HL-60/S4 treated with retinoic acid at 250 ng/mL for 4 days and 3 days (cell line): Measurements from ENCODE around the gene SMC6.

Experiments
- in situ Hi-C: fragments of 300-500 bp; cut with MboI; formaldehyde crosslinking; loops from 2 replicates; pipeline ENCODE4 v1.7.0; 2022; ENCODE audit warnings: low sequenced_read_pairs

The SMC6 gene, protein sequence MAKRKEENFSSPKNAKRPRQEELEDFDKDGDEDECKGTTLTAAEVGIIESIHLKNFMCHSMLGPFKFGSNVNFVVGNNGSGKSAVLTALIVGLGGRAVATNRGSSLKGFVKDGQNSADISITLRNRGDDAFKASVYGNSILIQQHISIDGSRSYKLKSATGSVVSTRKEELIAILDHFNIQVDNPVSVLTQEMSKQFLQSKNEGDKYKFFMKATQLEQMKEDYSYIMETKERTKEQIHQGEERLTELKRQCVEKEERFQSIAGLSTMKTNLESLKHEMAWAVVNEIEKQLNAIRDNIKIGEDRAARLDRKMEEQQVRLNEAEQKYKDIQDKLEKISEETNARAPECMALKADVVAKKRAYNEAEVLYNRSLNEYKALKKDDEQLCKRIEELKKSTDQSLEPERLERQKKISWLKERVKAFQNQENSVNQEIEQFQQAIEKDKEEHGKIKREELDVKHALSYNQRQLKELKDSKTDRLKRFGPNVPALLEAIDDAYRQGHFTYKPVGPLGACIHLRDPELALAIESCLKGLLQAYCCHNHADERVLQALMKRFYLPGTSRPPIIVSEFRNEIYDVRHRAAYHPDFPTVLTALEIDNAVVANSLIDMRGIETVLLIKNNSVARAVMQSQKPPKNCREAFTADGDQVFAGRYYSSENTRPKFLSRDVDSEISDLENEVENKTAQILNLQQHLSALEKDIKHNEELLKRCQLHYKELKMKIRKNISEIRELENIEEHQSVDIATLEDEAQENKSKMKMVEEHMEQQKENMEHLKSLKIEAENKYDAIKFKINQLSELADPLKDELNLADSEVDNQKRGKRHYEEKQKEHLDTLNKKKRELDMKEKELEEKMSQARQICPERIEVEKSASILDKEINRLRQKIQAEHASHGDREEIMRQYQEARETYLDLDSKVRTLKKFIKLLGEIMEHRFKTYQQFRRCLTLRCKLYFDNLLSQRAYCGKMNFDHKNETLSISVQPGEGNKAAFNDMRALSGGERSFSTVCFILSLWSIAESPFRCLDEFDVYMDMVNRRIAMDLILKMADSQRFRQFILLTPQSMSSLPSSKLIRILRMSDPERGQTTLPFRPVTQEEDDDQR

DNA sequence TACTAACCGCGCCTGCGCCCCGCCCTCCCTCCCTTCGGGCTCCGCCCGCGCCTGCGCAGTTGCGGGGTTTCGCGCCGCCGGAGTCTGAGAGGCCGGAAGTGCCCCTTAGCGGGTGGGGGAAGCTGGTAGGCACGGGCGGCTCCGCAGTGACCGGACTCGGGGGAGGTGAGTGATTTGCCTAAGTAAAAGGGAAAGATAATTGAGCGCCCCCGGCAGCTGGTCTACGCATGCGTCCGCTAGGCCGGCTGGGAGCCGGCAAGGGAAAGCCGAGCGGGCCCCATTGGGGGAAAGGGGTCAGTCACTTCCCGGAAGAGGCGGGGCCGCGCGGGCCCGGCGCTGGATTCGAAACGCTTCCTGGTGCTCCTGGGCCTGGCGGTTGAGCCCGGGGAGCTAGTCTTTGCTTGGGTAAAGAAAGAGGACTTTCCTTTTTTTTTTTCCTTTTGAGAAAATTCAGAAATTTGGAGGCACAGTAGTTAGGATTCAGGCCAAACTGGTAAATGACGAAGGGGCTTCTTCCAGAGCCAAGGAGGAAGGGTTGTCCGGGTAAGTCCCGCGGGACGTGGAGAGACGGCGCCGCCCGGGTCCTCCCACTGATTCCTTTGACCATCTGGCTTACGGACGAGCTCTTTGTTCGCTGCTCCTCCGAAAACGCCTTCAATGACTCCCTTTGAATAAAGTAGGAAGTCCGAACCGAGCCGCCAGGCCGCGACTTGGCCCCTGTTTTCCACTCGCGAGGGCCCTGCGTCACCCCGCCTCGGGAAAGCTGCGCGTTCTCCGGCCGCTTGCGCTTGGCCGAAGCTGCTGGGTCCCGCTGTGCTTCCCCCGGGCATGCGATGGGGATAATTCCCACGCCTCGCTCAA is at the start of gene SMC6, which contains the start of gene GEN1:
TSS of gene SMC6 (minus strand) at position 8 of the 861 bp plus-strand sequence. CDS start 7,864 bp downstream, outside the sequence.
TSS of gene GEN1 (plus strand) at position 336 of the 861 bp plus-strand sequence. CDS start 5,806 bp downstream, outside the sequence.
- in situ Hi-C loops, result no loop called here

DNA sequence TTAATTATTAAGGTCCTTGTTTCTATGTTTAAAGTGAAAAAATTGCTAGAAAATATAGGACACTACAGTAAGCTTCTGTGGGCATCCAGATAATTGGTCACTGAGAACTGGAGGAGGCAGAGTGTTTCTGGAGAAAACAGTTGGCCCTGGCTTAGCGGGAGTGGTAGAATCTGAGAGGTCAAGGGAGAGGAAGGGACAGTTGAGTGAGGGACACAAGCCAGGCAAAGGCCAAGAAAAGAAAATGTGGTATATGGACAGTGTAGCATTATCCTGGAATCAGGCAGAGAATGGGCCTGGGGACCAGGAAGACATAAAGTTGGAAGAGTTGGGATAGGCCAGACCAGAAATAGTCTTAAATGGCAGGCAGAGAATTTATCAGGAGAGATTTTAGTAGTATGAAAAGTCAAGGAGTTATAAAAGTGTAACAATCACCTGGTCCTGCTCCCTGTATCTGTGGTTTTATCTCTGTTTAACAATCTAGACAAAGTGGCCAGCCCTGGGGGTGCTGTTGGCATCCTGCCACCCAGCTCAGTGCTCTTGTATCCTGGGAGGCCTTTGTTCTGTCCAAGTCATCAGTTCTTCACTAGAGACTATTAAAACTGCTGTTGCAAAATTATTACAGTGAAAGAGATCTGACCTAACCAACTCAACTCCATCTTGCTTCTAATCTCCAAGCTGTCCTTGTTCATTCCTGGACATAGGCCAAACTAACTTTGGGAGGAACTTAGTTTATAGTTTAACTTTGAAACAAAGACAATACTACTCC is 47.3 kb upstream of the SMC6 start:
- in situ Hi-C loops, result no loop called here

DNA sequence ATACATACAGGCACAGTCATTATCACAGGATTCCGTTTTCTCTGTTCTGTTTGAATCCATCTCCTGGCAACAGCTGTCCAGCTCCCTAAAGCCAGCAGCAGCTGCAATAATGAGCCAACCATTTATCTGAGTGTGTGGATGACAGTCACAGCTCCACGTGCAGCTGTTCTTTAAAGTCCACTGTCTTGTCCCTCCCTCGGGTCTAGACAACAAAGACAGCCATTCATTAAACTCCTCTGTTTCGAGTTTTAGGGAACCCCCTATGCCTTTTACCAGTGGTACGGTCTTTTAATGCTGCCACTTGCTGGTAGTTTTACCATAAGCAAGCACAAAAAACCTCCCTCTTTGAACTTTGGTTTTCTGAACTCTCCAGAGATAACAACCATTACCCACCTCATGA is 46.6 kb upstream of the SMC6 start:
- in situ Hi-C loops, result no loop called here

DNA sequence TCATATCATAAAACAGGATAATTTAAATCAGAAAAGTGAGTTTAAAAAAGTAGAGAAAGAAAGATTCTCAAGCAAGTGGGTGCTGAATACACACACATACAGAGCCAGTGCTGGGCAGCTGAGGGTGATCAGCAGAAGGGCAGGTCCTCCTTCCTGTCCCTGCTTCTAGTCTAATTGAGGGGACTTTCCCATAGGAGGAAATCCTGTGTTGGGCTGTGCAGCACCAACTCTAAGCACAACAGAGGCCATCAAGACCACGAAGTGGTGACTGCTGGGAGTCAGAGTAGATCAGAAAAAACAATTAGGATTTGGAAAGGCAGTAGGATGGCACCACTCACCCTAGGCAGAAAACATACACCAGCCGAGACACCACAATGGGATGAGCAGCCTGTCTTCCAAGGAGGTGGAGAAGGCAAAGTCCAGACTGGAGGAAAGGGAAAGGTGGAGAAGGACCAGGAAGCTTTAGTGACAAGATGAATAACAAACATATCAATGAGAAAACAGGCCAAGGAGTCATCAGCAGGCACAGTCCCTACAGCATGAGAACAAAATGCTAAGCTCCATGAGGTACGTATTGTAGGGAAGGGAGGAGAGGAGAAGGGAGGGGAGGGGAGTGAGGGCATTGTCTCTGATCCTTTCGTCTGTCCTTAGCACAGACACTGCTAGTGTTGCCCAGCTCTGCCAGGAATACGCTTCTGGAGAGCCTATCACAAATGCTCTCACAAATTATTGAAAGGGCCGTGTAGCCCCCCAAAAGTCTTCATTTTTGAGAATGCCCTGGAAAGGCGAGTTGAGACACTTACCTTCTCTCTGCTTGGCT is 45.9 kb upstream of the SMC6 start:
- in situ Hi-C loops, result no loop called here

DNA sequence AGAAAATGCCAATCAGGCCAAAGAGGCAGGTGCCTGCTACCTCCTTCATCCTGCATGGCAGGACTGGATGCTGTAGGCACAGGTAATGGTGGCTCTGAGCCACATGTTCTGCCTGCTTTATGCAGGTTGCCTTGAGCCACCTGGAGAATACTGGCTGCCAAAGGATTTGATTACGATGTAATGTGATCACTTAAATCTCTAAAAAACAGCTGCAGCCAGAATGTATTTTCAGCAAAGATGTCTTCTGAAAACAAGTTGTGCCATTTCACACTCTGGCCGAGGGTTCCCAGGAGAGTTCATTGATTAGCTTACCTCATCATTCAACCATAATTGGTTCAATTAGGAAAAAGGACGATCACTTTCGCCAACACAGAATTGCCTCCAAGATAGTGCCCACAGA is 44.7 kb upstream of the SMC6 start:
- in situ Hi-C loops, result no loop called here

DNA sequence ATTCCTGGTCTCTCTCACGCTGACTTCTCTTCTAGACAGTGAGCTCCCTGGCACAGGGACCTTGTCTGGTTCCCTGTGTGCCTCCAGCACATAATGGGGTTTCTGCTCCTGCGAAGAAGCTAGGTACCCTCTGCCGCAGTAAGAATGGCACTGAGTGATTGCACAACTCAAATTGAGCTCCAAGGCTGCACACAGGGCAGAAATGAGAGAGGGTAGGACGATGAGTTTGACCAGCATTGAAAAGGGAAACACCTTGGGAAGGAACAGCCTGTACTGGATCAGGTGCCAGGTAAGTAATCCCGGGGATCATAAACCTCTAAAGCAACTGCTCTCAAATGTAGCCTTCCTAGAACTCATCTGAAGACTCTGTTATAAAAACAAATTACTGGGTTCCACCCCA is 41.7 kb upstream of the SMC6 start:
- in situ Hi-C loops, result no loop called here

DNA sequence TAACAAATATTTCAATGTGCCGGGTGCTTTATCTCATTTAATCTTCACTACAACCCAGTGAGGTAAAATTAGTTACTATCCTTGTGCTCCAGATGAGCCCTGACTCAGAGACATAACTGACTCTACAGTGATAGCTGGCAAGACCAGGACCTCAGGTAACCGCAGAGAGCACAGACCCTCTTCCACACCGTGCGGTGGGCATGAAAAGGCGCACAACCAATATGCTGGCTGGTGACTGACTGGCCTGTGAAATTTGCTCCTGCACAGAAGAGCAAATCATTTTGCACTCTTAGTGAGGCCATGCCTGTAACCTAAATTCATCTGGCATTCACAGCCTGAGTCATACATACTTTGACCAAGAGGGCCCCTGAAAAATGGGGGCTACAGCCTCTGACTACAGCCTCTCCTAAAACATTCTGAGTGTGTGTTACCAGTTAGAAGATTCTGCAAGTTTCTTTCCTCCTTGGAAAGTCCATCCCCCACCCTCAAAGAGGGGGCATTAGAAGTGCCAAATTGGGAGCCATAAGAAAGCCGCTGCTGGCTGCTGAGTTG is 40.3 kb upstream of the SMC6 start:
- in situ Hi-C loops, result no loop called here

DNA sequence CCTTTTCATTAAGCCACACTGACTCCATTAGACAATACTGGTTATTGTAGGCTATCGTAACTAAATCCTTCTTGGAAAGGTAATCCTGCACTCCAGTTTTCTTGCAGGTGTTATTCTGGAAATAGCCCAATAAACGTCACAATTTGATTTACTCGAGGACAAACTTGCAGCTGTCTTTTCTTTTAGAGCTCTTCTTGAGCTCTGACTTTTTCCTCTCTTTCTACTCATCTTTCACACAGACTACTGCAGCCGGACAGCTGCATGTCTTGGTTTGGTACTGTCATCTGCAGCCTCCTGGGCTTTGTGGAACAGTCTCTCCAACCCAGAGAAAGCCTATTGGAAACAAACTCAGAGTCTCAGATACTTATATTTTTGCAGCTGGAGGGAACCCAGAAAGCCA is 39.7 kb upstream of the SMC6 start:
- in situ Hi-C loops, result no loop called here

DNA sequence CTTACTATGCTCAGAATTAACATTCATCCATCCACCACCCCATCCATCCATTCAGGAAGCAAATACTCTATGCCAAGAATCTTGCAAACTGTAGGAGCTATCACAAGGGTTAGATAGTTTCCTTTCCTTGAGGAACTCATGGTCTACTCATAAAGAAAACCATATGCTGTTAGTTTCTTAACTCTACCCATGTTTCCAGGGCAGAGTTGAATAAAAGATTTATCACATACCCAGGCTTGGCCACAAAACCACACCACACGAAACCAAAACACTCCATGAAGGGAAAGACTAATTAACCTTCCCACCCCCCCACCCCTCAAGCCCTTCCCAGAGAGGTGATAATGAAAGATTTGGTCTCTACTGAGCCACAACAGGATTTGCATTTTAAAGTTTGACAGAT is 38.9 kb upstream of the SMC6 start:
- in situ Hi-C loops, result no loop called here

DNA sequence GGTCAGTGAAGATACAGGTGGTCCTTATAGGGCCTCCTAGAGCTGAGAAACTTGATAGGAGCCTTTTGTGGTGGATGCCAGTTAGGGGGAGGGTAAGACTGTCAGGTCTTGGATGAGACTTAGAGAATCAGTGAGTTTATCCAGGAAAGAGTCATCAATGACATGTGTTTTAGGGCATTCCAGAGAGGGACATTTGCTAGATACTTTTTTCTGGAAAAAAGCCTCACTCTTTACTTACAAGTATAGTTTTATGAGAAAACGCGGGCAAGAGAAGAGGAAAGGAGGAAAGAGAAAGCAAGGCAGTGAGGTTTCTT is 38.2 kb upstream of the SMC6 start:
- in situ Hi-C loops, result no loop called here

DNA sequence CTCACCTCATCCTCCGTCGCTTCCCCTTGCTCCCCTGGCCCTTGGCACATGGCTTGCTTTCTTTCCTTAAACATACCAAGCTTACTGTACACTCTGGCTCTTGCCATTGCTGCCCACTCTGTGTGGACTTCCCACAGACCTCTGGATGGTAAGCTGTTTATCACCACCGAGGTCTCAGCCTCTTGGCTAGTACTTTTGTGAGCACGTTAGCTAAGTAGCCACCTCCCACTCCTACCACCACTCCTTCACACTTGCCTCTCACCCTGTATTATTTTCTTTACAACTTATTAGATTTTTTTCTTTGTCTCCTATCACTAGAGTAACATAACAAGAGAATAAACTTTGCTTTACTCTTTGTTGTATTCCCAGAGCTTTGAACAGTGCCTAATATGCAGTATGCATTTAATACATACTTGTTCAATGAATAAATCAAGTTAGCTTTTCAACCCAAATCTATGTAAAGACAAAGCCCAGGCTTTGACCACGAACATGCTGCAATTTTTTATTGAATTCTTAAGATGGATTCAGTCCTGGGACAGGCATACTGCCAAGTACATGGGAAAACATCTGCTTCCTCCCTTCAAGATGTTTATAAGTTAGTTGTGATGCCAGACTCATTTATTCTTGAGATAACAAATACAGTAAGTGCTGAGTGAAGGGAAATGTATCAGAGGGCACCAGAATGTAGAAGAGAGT is 37.7 kb upstream of the SMC6 start:
- in situ Hi-C loops, result no loop called here

DNA sequence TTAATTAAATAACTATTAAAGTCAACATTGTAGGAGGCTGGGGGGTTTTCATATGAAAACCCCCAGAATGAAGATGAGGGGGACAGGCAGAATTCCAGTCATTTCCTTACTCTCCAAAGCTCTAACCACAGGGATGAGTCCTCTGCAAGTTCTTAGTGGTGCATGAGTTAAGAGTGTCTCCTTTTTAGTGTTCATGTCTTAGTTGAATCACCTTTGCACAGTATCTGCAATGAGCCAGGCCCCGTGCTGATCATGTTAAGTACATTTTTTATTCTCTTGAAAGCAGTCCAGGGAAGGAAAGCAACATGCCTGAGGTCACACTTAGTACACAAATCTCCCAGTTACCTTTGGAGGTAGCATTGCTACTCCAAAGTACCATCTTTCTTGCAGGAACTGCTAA is 36.9 kb upstream of the SMC6 start:
- in situ Hi-C loops, result no loop called here

DNA sequence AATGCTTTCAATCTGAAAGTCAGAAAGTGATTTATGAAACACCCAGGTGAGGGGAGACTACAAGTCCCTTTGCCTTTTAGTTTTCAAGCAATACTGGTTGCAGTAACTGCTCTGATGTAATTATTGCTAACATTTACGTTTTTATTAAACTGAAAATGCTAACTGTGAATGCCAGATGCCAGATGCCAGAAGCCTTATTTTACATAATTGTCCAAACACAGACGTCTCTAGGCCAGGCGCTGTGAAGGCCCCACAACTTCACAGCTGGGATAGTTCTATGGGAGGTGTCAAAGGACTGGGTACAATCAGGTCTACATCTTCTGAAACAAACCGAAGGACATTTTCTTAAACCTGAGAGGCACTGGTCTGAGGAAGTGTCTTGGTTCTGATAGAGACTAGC is 35.2 kb upstream of the SMC6 start:
- in situ Hi-C loops, result no loop called here

DNA sequence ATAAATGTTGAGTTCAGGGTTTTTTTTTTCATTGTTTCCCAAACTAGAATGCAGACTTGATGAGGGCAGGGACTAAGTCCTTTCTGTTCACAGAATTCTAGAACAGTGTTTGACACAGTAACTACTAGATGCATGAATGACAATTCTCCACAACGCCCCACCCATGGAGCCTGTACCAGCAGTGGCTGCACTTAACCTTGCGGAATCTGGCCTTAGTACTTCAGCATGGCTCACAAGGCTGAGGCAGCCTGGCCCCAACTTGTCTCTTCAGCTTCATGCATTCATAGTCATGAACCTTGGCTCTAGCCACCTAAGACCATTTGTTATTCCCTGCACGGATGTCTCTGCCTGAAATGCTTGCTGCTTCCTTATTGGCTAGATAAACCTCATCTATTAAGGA is 33.1 kb upstream of the SMC6 start:
- in situ Hi-C loops, result no loop called here

DNA sequence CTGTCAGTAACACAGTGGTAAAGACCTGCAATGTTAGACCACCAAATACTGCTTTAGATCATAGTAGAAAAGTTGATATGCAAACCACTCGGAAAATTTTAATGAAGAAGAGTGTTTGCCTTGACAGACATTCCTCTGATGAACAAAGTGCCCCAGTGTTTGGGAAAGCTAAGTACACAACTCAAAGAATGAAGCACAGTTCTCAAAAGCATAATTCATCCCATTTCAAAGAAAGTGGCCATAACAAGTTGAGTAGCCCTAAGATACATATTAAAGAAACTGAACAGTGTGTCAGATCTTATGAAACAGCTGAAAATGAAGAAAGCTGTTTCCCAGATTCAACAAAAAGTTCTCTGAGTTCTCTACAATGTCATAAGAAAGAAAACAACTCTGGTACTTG is 27.9 kb upstream of the SMC6 start:
- in situ Hi-C loops, result no loop called here

DNA sequence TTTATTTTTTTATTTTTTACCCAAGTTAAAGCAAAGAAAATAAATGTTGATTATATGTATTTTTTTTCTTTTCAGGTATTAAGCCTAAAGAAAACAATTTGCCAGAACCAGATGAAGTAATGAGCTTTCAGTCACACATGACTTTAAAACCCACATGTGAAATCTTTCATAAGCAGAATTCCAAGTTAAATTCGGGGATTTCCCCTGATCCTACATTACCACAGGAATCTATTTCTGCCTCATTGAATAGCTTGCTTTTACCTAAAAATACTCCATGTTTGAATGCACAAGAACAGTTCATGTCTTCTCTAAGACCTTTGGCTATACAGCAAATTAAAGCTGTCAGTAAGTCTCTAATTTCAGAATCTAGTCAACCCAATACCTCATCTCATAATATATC is 26.9 kb upstream of the SMC6 start:
- in situ Hi-C loops, result no loop called here

DNA sequence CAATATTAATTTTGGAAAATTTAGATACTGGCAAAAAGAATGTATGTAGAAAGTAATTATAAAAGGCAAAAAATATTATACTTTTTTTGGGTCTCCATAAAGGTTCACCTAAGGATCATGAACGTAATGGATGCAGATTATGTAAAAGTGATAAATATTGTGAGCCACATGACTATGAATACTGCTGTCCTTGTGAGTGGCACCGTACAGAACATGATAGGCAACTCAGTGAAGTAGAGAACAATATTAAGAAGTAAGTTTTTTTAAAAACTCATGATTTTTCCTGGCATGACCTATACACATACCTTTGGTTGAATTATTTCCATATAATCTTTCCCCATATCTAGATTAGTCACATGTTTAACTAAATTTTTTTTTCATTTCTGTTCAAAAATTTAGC is 18.9 kb upstream of the SMC6 start:
- in situ Hi-C loops, result no loop called here

DNA sequence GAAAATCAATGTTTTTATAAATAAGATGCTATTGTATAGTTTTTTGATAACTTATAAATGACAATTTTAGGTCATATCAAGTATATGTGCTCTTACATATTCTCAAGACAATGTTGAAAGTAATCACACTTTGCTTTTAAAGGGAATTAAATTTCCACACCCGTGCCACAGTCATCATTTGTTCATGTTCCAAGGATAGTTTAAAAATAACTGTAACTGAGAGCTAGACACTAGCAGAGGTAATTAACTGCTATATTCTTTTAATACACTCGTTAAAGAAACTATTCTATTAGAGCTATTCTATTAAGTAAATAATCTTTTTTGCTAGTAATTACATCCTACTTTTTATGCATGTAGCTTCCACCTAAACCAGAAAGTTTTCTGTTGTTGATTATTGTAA is 18.3 kb upstream of the SMC6 start:
- in situ Hi-C loops, result no loop called here
